Omental fat pad (tissue), 4 donors: ENCODE results near the gene ST8SIA6. TPM values are rescaled to one million over a fixed set of nuclear protein-coding genes. Genes with fewer than 3 reads are reported as not detected.

Experiments used
- ATAC-seq: fragments of 150-250 bp; one replicate; pipeline ENCODE4 v1.9.1; 2016; ENCODE audit warnings: mild to moderate bottlenecking, moderate library complexity; ENCODE audit not compliant: low FRiP score
- DNase-seq: peaks from one replicate; pipeline ENCODE4 v3.0.0-alpha.2; 2019; ENCODE audit warnings: low spot score
- total RNA-seq, 4 donors: library from RNA; depleted of rRNA; stranded (reverse); fragments of >200 nt; gene quantifications; one replicate each; pipeline ENCODE4 v1.1.0, GENCODE V29; 2016
- TF ChIP-seq, protein P1 (sequence below), 3 donors: fragments of 450-650 bp; IDR thresholded peaks; one replicate each; pipeline ENCODE4 v1.5.1; 2016 to 2017; ENCODE audit warnings: antibody characterized with exemption in 3 of 3, mild to moderate bottlenecking in 3 of 3, moderate library complexity in 2 of 3

Gene ST8SIA6
- total RNA-seq, 4 donors from 2014 or later: 0.19 to 7.6 (median 0.40) TPM

DNA sequence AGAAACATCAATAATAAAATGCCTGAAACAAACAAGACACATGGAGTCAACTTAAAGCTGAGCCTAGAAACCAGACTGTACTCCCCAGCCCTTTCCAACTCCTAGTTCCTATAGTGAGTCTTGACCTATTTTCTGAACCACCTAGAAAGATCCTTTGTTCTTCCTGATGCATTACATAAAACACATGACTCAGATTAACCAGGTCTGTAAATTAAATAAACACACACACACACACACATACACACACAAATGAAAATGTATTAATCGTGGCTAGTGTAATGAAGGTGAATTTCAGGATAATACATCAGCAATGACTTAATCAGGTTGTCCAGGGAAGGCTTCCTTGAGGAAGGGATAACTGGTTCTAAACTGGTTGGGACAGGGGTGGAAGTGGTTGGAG lies 104.7 kb downstream of the ST8SIA6 start:
- TF ChIP-seq, protein P1, sequence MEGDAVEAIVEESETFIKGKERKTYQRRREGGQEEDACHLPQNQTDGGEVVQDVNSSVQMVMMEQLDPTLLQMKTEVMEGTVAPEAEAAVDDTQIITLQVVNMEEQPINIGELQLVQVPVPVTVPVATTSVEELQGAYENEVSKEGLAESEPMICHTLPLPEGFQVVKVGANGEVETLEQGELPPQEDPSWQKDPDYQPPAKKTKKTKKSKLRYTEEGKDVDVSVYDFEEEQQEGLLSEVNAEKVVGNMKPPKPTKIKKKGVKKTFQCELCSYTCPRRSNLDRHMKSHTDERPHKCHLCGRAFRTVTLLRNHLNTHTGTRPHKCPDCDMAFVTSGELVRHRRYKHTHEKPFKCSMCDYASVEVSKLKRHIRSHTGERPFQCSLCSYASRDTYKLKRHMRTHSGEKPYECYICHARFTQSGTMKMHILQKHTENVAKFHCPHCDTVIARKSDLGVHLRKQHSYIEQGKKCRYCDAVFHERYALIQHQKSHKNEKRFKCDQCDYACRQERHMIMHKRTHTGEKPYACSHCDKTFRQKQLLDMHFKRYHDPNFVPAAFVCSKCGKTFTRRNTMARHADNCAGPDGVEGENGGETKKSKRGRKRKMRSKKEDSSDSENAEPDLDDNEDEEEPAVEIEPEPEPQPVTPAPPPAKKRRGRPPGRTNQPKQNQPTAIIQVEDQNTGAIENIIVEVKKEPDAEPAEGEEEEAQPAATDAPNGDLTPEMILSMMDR (IDR thresholded peaks at IDR 0.05): no peak
- DNase-seq (no peak), ATAC-seq (no peak)

GRCh38 chr10:17348501-17349349 lies 105.7 kb downstream of the ST8SIA6 start:
- TF ChIP-seq, protein P1 (IDR thresholded peaks at IDR 0.05): no peak
- DNase-seq: peak; percentile 36
- peak; percentile 96 for ATAC-seq

- TF ChIP-seq, protein P1 (IDR thresholded peaks at IDR 0.05): no peak
These were observed 106.3 kb downstream of the ST8SIA6 start for GRCh38 chr10:17348011-17348500.

DNA sequence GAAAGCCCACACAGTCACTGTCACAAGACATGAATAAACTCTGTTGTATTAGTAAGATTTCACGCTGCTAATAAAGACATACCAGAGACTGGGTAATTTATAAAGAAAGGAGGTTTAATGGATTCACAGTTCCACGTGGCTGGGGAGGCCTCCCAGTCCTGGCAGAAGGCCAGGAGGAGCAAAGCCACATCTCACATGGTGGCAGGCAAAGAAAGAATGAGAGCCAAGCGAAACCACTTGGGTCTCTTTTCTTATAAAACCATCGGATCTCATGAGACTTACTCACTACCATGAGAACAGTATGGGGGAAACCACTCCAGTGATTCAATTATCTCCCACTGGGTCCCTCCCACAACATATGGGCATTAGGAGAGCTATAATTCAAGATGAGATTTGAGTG lies 110.2 kb downstream of the ST8SIA6 start:
- DNase-seq (no peak), ATAC-seq (no peak)
- TF ChIP-seq, protein P1 (IDR thresholded peaks at IDR 0.05): no peak

More at GRCh38 chr10:17348011-17348500, 106.3 kb downstream of the ST8SIA6 start:
- ATAC-seq: no peak
- no peak for DNase-seq

GRCh38 chr10:17343118-17343517 lies 111.3 kb downstream of the ST8SIA6 start:
- TF ChIP-seq, protein P1 (IDR thresholded peaks at IDR 0.05): no peak
- ATAC-seq (no peak), DNase-seq (no peak)

DNA sequence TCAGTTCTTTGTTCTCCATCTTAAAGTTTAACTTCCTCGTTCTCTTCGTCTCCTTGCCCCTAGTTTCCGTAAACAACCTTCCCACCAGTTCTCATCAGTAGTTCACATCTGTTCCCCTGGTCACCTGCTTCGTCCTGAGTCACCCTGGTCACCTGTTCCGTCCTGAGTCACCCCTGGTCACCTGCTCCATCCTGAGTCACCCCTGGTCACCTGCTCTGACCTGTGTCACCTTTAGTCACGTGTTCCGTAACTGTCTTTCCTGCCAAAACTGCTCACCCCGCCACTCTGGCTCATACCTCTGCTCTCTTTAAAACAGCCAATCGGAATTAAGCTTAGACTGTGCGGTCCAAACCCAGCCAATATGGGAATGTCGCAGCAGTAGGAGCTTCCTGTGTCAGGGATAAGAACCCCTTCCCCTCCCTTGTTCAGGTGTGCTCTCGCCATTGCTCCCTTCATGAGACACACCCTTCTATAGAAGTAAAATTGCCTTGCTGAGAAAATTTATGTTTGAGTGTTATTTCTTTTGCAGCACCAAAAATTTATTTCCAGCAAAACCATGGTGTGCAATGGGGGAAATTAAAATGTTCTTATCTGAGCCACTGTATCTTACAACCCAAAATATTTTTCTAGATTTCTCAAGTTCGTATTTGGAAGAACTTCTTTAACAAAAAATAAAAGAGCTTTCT lies 114.1 kb downstream of the ST8SIA6 start:
- DNase-seq: no peak
- TF ChIP-seq, protein P1 (IDR thresholded peaks at IDR 0.05): no peak
- no peak for ATAC-seq
